ENCODE measurements around the gene TEAD2. TPM values are rescaled to one million over a fixed set of nuclear protein-coding genes. Genes with fewer than 3 reads are reported as not detected.
"Not testable (repeated sequence)": the region's sequence is repeated elsewhere in the genome, so short reads cannot be mapped to it uniquely, and the experiment has no call there.

The TEAD2 gene
- total RNA-seq, 1 experiment from 2014 or later: 106 TPM

- H3K27ac Mint-ChIP-seq: no peak overlapping the region
- TF ChIP-seq ZNF121 (CRISPR knock-in tag; IDR thresholded peaks at IDR 0.05): 0 out of 2 replicates have a peak, but pooled peaks have one; percentile 14
- no peak for TF ChIP-seq PRRX2 (CRISPR knock-in tag; IDR thresholded peaks at IDR 0.05)
- ATAC-seq (no peak), DNase-seq (ENCODE audit: low spot score) (no peak)
- peaks cover 9% of the 10 kb centered on the region for H3K27me3 Mint-ChIP-seq (ENCODE audit: low read depth)
- CTCF ChIA-PET: interaction anchor here (0.6 to 2.3 kb wide), 43 partner anchors 10 to 283 kb away, joined by 3 to 19 read pairs (median 4); partner anchors contain the start of genes SLC6A16 and TEAD2
- H3K9me3 Mint-ChIP-seq: peaks cover 12% of the 10 kb centered on the region; the same call in 1 of the 2 replicates
- H3K36me3 Mint-ChIP-seq: no peaks in the 10 kb centered on the region
- POLR2A ChIA-PET: no interaction called here
- no peak overlapping the region for H3K4me3 Mint-ChIP-seq
- peaks cover 2% of the 10 kb centered on the region; the same call in 1 of the 2 replicates for H3K4me1 Mint-ChIP-seq
Observed at GRCh38 chr19:49301866-49302252, 60.4 kb downstream of the TEAD2 start.

- ATAC-seq (peak; percentile 100), DNase-seq (ENCODE audit: low spot score) (peak; percentile 93)
- Mint-ChIP-seq H3K36me3 (no peaks in the 10 kb centered on the region), H3K27me3 (ENCODE audit: low read depth) (peaks cover 9% of the 10 kb centered on the region), H3K4me1 (peaks cover 2% of the 10 kb centered on the region; the same call in 1 of the 2 replicates), H3K9me3 (peaks cover 12% of the 10 kb centered on the region; the same call in 1 of the 2 replicates), H3K4me3 (no peak overlapping the region), H3K27ac (no peak overlapping the region)
- CTCF ChIA-PET: interaction anchor here (0.6 to 2.3 kb wide), 48 partner anchors 10 to 282 kb away, joined by 3 to 19 read pairs (median 4); partner anchors contain the start of genes CD37, DKKL1, SLC6A16 and TEAD2
- POLR2A ChIA-PET: no interaction called here
- TF ChIP-seq SMAD4 (CRISPR knock-in tag; IDR thresholded peaks at IDR 0.05) (no peak), MAX (CRISPR knock-in tag; IDR thresholded peaks at IDR 0.05) (0 out of 2 replicates have a peak, but pooled peaks have one; percentile 19), CTCF (IDR thresholded peaks at IDR 0.05) (peak; percentile 97)
Observed at GRCh38 chr19:49301165-49301865, 60.9 kb downstream of the TEAD2 start.

GRCh38 chr19:49298653-49299052 lies 63.6 kb downstream of the TEAD2 start:
- H3K4me3 Mint-ChIP-seq, POLR2A ChIA-PET, H3K9me3 Mint-ChIP-seq: not testable (repeated sequence)

GRCh38 chr19:49297403-49297802 lies 64.8 kb downstream of the TEAD2 start:
- TF ChIP-seq GTF2I (CRISPR knock-in tag; conservative IDR thresholded peaks at IDR 0.05) (no peak), ZNF317 (CRISPR knock-in tag; IDR thresholded peaks at IDR 0.05; ENCODE audit: borderline replicate concordance, low read depth) (no peak), SMAD4 (CRISPR knock-in tag; IDR thresholded peaks at IDR 0.05) (no peak), ZNF512 (CRISPR knock-in tag; IDR thresholded peaks at IDR 0.05; ENCODE audit: borderline replicate concordance) (no peak), ZNF219 (CRISPR knock-in tag; IDR thresholded peaks at IDR 0.05; ENCODE audit: borderline replicate concordance) (no peak), ZNF532 (CRISPR knock-in tag; IDR thresholded peaks at IDR 0.05; ENCODE audit: borderline replicate concordance) (no peak), FOXJ3 (CRISPR knock-in tag; IDR thresholded peaks at IDR 0.05; ENCODE audit: borderline replicate concordance) (no peak), E2F1 (CRISPR knock-in tag; IDR thresholded peaks at IDR 0.05) (no peak), FOXP1 (CRISPR knock-in tag; IDR thresholded peaks at IDR 0.05; ENCODE audit: borderline replicate concordance) (no peak)

More at GRCh38 chr19:49298653-49299052, 63.6 kb downstream of the TEAD2 start:
- H3K27ac Mint-ChIP-seq; H3K4me1 Mint-ChIP-seq; H3K36me3 Mint-ChIP-seq; DNase-seq (ENCODE audit: low spot score); ATAC-seq; H3K27me3 Mint-ChIP-seq (ENCODE audit: low read depth); CTCF ChIA-PET: not testable (repeated sequence)
- TF ChIP-seq GTF2I (CRISPR knock-in tag; conservative IDR thresholded peaks at IDR 0.05): 0 out of 2 replicates have a peak, but pooled peaks have one; percentile 34

More at GRCh38 chr19:49297403-49297802, 64.8 kb downstream of the TEAD2 start:
- H3K27ac Mint-ChIP-seq: no peak overlapping the region
- H3K36me3 Mint-ChIP-seq: no peaks in the 10 kb centered on the region
- peaks cover under 1% of the 10 kb centered on the region; the same call in 1 of the 2 replicates for H3K9me3 Mint-ChIP-seq
- H3K4me3 Mint-ChIP-seq: no peak overlapping the region
- H3K4me1 Mint-ChIP-seq: peaks cover 2% of the 10 kb centered on the region; the same call in 1 of the 2 replicates
- peaks cover 4% of the 10 kb centered on the region for H3K27me3 Mint-ChIP-seq (ENCODE audit: low read depth)
- ATAC-seq (no peak), DNase-seq (ENCODE audit: low spot score) (no peak)
- ChIA-PET CTCF (no interaction called here), POLR2A (no interaction called here)

All from WTC11 (cell line).